HG03378 (cell line): ENCODE results near the gene IQSEC1.

Source experiments
- ATAC-seq: cut with Tn5 transposase; IDR thresholded peaks from one replicate; pipeline ENCODE4 v1.9.1; 2021; ENCODE audit warnings: mild to moderate bottlenecking, moderate library complexity; ENCODE audit not compliant: unreplicated experiment

IQSEC1 gene

GRCh38 chr3:12987602-12988001 is 85.6 kb downstream of the IQSEC1 start:
- no peak for ATAC-seq

GRCh38 chr3:12986986-12987385 is 86.2 kb downstream of the IQSEC1 start:
- no peak for ATAC-seq

- no peak for ATAC-seq
Measured at GRCh38 chr3:12986521-12986920, 86.7 kb downstream of the IQSEC1 start.

GRCh38 chr3:12986031-12986430 is 87.2 kb downstream of the IQSEC1 start:
- ATAC-seq = no peak

- no peak for ATAC-seq
Measured at GRCh38 chr3:12985148-12985547, 88.1 kb downstream of the IQSEC1 start.

GRCh38 chr3:12984023-12984823 is 89.0 kb downstream of the IQSEC1 start:
- peak; percentile 41 for ATAC-seq

- ATAC-seq = no peak
Measured at GRCh38 chr3:12983319-12983718, 89.9 kb downstream of the IQSEC1 start.

- no peak for ATAC-seq
Measured at GRCh38 chr3:12982619-12983101, 90.6 kb downstream of the IQSEC1 start.

- ATAC-seq = no peak
Measured at GRCh38 chr3:12981306-12982275, 91.6 kb downstream of the IQSEC1 start.

- no peak for ATAC-seq
Measured at GRCh38 chr3:12980596-12981290, 92.5 kb downstream of the IQSEC1 start.

GRCh38 chr3:12979947-12980487 is 93.2 kb downstream of the IQSEC1 start:
- ATAC-seq = no peak

- no peak for ATAC-seq
Measured at GRCh38 chr3:12979151-12979946, 93.9 kb downstream of the IQSEC1 start.

GRCh38 chr3:12978682-12979081 is 94.5 kb downstream of the IQSEC1 start:
- no peak for ATAC-seq

GRCh38 chr3:12977117-12977808 is 96.0 kb downstream of the IQSEC1 start:
- no peak for ATAC-seq

- ATAC-seq = no peak
Measured at GRCh38 chr3:12975748-12976522, 97.3 kb downstream of the IQSEC1 start.

- no peak for ATAC-seq
Measured at GRCh38 chr3:12974819-12975218, 98.4 kb downstream of the IQSEC1 start.

GRCh38 chr3:12974334-12974733 is 98.9 kb downstream of the IQSEC1 start:
- no peak for ATAC-seq

- ATAC-seq = no peak
Measured at GRCh38 chr3:12973827-12974226, 99.4 kb downstream of the IQSEC1 start.
